Measurements from ENCODE around the gene RBM42.

DNA sequence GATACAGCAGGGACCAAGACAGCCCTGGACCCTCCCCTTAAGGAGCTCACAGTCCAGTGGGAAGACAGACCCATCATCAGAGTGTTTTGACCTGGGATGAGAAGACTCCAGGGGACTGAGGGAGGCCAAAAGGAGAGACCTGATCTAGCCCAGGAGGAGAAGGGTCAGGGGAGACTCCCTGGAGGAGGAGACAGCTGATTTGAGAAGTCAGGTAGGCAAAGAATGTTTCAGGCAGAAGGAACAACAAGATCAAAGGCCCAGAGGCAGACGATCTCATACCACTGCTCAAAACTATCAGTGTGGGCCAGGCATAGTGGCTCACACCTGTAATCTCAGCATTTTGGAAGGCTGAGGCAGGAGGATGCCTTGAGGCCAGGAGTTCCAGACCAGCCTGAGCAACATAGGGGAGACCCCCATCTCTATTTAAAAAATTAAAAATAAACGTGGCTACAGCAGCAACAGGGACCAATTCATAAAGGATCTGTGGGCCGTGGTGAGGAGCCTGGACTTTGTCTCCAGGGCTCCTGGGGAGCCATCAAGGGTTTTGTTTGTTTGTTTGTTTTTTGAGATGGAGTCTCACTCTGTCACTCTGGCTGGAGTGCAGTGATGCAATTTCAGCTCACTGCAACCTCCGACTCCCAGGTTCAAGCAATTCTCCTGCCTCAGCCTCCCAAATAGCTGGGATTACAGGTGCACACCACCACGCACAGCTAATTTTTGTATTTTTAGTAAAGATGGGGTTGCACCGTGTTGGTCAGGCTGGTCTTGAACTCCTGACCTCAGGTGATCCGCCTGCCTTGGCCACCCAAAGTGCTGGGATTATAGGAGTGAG is 17.1 kb downstream of the RBM42 start:
- TF ChIP-seq, protein P1, sequence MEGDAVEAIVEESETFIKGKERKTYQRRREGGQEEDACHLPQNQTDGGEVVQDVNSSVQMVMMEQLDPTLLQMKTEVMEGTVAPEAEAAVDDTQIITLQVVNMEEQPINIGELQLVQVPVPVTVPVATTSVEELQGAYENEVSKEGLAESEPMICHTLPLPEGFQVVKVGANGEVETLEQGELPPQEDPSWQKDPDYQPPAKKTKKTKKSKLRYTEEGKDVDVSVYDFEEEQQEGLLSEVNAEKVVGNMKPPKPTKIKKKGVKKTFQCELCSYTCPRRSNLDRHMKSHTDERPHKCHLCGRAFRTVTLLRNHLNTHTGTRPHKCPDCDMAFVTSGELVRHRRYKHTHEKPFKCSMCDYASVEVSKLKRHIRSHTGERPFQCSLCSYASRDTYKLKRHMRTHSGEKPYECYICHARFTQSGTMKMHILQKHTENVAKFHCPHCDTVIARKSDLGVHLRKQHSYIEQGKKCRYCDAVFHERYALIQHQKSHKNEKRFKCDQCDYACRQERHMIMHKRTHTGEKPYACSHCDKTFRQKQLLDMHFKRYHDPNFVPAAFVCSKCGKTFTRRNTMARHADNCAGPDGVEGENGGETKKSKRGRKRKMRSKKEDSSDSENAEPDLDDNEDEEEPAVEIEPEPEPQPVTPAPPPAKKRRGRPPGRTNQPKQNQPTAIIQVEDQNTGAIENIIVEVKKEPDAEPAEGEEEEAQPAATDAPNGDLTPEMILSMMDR (IDR thresholded peaks at IDR 0.05): no peak
- no peak for TF ChIP-seq POLR2AphosphoS5 (IDR thresholded peaks at IDR 0.05)

All from prostate gland (tissue), 2 donors.